ENCODE measurements around the gene WDR45B. TPM values are rescaled to one million over a fixed set of nuclear protein-coding genes. Genes with fewer than 3 reads are reported as not detected.
A peak's percentile ranks its signal among the peaks of the same experiment; 100 is the strongest.

The WDR45B gene
- polyA plus RNA-seq, 12 donors, result 51.4 to 91.2 (median 58.0) TPM; not detected in 1

GRCh38 chr17:82602986-82603710, 45.1 kb downstream of the WDR45B start:
- DNase-seq, result no peak

DNA sequence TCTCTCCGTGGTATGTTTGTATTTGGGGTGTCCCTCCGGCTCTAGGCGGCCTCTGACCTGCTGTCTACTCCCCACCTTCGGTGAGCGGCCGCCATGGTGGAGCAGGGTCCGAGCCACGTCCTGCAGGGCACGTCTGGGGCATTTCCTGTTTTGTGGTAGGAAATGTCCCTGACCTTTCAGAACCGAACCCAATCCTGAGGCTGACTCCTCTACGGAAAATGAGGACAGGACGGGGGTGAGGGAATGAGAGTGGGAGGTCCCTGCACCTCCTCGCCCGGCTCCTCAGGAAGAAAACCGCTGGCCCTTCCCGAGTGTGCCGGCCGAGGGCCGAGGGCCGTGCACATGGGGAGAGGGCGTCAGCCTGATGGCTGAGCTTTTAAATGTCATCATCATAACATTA, 45.8 kb downstream of the WDR45B start:
- no peak for DNase-seq

GRCh38 chr17:82601447-82602000, 46.7 kb downstream of the WDR45B start:
- no peak for DNase-seq

DNA sequence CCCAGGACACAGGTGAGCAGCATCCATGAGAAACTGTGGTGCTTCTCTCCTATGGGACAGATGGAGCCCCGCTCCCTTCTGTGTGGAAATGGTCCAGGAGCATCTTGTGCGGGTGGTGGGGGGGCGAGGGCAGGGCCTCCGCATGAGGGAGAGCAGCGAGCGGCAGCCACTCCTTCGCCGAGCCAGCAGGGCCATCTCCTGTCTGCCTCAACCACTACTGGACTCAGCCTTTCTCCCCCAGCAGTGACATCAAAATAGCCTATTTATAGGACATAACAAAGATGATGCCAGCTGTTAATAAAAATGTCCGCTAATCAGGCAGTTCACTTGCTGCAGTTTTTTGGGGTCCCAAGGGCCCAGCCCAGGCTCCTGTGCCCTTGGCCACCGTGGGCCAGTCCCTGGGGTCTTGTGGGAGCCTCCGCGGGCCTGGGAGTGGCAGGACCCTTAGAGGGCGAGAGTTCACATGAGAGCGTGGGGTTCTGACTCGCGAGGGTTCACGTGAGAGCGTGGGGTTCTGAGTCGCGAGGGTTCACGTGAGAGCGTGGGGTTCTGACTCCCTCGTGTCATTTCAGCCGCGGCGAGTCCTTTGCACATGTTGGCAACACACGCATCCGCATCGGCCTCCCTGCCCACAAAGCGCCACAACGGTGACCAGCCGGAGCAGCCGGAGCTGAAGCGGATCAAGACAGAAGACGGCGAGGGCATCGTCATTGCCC, 47.4 kb downstream of the WDR45B start:
- no peak for DNase-seq

DNA sequence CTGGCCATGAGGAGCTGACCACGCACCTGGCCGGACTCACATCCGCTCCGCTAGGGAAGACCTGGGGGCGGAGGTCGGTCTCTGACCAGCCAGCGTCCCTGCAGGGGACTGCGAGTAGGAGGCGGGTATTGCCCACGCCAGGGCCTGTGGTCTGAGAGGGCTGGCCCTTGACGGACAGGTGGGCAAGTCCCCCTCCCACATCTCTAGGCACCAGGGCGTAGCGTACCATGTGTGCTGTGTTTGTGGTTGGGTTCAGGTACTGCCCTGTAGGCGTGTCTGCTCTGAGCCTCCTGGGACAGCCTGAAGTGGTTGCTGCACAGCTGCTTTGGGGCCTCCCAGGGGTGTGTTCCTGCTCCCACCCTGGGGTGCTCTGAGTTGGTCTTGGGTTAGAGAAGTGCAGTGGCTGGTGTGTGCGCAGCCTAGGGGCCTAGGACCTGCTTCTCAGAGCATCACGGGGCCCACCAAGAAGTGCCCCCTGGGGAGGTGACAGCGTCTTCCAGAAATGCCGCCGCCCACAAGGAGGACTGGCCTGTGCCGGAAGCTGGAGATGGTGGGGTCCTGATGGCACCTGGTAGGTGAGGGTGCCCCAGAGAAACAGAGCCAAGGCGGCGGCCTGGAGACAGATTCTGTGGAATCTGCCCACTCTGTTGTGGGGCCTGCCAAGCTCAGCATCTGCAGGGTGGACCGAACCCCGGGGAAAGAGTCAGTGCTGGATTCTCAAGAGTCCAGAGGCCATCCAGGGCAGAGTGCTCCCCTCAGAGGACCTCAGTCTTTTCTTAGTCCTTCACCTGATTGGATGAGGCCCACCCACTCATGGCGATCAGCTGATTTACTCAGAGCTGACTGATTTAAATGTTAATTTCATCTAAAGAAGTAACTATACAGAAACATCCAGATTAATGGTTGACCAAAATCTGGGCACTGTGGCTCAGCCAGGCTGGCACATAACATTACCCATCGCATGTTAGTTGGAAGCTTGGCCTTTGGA, 48.3 kb downstream of the WDR45B start:
- no peak for DNase-seq

DNA sequence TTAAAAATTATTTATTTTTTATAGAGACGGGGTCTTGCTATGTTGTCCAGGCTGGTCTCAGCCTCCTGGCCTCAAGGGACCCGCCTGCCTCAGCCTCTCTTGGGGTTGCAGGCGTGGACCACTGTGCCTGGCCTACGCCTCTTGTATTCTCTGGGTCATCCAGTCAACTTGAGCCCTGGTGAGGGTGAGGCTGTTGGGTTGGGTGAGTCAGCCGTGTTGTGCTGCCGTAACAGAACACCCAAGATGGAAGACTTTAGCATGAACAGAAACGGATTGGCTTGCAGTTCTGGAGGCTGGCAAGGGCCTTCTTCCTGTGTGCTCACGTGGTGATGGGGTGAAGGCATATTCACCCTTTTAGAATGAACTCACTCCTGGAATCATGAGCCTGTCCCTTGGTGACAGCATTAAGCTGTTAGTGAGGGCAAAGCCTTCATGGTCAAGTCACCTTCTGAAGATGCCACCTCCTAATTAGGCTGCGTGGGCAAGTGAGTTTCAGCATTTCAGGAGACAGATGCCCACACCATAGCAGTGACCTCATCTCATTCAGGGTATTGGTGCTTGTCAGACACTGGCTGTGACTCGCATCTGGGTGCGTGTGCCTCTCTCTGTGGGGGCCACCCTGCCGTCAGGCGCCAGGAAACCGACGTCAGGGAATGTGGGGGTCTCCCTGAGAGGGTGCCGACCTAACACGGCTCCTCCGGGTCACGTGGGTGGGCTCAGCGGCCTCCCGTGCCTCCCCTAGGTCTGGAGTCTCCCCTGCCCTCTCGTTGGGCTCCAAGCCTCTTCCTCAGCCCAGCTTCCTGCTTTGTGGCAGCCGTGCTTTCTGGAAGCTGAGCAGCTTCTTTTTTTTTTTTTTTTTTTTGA, 49.8 kb downstream of the WDR45B start:
- DNase-seq, result no peak

GRCh38 chr17:82596837-82597672, 51.2 kb downstream of the WDR45B start:
- no peak for DNase-seq

- DNase-seq, result no peak
Measured at GRCh38 chr17:82596296-82596695, 51.9 kb downstream of the WDR45B start.

DNA sequence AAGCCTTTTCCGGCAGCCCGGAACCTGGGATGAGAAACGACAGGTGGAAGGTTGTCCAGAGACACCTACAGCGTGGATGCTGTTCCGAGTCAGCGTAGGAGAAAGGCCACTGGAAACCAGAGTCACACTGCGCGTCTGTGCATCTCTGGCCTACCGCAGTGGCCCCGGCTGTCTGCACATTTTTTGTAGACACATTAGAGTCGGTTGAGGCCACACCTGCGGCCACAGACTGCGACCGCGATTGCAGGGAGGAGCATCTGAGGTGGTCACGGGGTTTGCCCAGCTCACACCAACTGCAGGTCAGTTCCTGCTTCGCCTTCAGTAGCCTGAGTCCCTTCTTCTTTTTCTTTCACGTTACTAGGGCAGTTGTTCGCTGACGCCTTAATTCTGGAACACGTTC, 52.4 kb downstream of the WDR45B start:
- DNase-seq, result no peak

GRCh38 chr17:82594571-82594970, 53.7 kb downstream of the WDR45B start:
- no peak for DNase-seq

GRCh38 chr17:82593590-82594087, 54.6 kb downstream of the WDR45B start:
- DNase-seq, result no peak

DNA sequence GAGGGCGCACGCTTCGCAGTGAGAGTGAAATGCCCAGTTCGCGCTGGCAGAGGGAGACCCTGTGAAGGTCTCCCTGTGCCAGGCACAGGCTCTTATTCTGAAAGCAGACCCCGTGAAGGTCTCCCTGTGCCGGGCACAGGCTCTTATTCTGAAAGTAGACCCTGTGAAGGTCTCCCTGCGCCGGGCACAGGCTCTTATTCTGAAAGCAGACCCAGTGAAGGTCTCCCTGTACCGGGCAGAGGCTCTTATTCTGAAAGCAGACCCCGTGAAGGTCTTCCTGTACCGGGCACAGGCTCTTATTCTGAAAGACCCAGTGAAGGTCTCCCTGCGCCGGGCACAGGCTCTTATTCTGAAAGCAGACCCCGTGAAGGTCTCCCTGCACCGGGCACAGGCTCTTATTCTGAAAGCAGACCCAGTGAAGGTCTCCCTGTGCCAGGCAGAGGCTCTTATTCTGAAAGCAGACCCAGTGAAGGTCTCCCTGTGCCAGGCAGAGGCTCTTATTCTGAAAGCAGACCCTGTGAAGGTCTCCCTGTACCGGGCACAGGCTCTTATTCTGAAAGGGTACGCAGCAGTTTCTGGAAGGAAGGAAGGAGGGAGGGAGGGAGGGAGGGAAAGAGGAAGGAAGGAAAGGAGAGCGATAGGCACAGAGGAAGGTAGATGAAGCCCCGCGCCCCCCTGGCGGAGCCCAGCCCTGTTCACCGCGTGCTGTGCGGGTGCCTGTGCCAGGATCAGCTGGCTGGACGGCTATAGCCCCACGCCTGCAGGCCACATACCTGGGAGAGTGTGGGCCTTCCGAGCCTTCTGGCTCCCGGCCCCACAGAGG, 55.3 kb downstream of the WDR45B start:
- peak; percentile 85 for DNase-seq

DNA sequence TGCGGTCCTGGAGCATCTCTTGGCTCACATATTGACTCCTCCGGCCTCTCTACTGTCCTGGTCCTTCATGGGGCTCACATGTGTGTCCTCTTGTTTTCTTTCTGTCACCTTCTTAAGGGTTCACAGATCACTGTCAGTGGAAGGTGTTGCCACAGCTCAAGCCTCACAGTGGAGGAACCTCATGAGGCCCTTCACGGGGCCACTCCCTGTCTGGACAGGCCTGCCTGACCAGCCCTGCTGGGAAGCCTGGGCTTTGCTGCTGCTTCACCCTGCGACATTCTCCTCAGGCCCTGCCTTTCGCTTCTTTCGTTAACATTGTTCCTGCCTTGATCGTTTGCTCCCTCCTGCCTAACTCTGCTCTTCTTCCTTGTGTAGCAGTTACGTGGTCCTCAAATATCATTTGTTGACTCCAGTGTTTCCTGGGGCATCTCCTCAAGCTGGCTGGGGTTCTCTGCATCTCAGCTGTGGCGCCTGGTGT, 55.9 kb downstream of the WDR45B start:
- no peak for DNase-seq

DNA sequence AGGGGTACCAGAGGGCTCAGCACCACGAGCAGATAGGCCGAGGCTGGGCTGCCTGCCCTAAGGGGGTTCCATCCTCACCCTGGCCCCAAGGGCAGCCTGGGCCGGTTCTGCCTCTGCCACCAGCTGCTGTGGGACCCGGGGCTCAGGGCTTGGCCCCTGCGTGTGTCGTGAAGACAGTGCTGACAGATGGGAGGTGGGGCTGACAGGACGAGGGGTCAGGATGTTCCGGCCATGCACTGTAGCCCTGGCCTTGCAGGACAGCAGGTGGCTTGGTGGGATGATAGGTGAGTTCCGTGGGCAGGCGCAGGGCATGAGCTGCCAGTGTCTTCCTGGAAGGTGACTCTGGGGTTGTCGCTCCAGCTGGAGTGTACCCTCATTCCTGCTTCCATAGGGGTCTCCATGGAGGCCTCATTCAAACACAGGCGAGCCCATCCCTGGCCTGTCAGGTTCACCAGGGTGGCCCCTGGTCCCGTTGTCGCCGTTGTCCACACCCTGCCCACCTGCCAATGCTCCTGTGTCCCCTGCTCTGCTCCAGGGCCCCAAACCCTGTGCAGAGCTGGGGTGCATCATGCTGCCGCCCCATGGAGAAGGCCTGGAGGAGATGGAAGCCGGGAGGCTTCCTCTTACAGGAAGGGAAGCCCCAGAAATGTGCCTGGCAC, 57.2 kb downstream of the WDR45B start:
- no peak for DNase-seq

GRCh38 chr17:82590216-82590615, 58.0 kb downstream of the WDR45B start:
- DNase-seq, result no peak

DNA sequence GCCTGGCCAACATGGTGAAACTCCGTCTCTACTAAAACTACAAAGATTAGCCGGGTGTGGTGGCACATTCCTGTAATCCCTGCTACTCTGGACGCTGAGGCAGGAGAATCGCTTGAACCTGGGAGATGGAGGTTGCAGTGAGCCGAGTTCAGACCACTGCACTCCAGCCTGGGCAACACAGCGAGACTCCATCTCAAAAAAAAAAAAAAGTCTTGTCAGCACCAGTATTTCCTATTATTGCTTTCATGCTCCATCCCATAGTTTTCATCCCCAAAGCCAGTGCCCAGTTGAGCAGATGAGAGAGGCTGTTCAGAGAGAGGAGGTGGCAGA, 58.4 kb downstream of the WDR45B start:
- DNase-seq, result no peak

DNA sequence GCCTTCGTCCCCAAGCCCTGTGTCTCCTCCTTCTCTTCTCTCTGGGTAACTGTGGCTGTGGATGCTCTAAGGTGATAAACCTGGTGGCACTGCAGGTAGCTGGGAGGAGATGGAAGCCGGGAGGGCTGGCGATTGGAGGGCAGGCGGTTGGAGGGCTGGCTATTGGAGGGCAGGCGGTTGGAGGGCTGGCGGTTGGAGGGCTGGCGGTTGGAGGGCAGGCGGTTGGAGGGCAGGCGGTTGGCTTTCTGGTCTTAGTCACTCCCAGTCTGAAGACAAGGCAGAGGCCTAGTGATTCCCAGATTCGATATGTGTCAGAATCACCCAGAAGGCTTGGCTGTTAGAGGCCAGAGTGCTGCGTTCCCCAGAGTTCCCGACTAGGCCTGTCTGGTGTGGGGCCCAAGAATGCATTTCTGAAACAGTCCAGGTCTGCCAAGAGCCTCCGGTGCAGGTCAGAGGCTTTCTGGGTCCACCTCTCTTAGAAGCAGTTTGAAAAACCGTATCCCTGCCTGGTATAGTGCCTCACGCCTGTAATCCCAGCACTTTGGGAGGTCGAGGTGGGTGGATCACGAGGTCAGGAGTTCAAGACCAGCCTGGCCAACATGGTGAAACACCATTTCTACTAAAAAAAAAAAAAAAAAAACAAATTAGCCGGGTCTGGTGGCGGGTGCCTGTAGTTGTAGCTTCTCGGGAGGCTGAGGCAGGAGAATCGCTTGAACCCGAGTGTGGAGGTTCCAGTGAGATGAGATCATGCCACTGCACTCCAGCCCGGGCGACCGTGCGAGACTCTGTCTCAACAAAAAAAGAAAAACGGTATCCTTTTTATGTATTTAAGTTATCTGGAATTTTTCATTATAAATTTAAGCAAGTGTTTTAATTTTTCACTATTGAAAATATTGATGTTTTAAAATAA, 59.7 kb downstream of the WDR45B start:
- no peak for DNase-seq

Data from muscle of arm (tissue), 12 donors.